A204.1 (cell line): ENCODE data around the gene FANCE.

ENCODE experiments used
- FAIRE-seq: peaks from 2 replicates; lab custom pipeline; 2012; peaks lifted over from hg19 to GRCh38; lab: Jason Lieb, UNC

FANCE gene, protein sequence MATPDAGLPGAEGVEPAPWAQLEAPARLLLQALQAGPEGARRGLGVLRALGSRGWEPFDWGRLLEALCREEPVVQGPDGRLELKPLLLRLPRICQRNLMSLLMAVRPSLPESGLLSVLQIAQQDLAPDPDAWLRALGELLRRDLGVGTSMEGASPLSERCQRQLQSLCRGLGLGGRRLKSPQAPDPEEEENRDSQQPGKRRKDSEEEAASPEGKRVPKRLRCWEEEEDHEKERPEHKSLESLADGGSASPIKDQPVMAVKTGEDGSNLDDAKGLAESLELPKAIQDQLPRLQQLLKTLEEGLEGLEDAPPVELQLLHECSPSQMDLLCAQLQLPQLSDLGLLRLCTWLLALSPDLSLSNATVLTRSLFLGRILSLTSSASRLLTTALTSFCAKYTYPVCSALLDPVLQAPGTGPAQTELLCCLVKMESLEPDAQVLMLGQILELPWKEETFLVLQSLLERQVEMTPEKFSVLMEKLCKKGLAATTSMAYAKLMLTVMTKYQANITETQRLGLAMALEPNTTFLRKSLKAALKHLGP

DNA sequence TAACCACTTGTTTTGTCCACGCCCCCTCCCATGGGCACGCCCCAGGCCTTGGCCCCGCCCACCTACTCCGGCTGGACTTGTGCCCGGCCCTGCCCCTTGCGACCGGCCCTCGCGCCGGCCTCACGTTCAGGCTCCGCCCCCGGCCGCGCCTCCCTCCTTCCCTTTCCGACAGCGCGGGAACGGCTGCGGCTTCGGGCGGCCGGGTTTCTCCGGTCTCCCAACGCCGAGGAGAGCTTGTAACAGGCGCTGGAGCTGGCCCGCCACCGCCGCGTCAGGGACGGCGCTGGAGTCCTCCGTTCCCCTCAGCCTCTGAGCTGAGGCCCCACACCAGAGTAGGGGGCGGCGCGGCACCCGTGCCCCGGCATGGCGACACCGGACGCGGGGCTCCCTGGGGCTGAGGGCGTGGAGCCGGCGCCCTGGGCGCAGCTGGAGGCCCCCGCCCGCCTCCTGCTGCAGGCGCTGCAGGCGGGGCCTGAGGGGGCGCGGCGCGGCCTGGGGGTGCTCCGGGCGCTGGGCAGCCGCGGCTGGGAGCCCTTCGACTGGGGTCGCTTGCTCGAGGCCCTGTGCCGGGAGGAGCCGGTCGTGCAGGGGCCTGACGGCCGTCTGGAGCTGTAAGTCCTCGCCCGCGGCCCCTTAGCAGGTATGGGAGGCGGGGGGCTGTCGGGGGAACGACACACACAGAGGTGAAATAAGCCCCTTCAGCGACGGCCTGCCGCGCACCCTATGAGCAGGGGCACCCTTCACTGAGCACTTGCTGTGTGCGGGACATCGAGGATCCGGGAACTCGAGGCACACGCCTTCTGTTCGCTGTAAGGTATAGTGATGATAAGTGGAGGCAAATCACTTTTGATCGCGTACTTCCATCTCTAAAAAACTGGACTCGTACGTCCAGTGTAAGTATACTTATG is at the start of gene FANCE:
Gene FANCE, plus strand, starts transcription at position 156 of the 908 bp plus-strand sequence. Its CDS starts 208 bp downstream, at position 364.
- FAIRE-seq, result no peak

DNA sequence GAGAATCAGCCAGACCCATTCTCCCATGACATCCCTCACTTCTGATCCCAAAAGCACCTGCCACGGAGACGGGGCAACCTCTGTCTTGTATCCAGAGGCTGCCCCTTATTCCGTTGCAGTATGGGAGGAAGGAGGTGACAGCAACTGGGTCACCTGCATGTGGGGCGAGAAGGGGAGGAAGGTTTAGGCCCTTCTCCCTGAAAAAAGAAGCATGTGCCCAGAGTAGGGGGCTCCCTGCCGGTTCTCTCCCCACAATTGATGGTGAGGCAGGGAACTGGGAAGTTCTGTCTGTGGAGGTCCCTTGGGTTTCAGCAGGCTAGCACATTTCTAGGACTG is 49.3 kb upstream of the FANCE start:
- no peak for FAIRE-seq

DNA sequence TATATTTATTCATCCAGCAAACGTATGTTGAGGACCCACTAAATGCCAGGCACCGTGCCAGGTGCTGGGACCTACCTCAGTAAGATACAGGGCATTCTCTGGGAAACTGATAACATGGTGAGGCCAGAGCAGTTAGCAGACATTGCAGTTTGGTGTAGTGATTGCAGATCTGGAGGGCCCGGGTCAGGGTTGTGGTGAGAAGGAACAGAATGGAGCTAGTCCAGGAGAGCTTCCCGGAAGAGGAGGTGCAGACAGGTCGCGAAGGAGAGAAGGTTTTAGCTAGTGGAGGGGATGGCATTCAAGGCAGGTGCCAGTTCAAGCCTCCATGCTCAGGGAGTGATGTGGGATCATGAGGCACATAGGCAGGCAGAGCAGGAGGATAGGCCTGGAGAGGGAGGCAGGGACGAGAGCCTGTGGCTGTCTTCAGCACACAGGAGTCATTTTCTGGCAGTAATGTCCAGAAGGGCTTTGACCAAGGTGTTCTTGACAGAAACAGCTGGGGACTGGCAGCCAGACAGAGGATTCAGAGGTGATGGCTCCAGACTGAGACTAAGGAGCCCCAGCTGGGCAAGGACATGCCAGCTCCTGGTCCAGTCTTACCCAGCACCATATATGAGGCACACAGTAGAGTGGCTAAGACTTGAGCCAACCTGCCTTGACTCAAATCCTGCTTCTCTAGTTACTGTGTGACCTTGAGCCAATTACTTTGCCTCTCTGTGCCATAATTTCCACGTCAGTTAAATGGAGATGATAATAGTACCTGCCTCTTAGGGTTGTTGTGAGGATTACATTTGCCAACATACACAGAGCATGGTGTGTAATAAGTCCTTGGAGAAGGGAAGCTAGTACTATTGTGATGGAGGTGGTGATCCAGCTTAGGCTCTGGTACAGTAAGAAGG is 48.3 kb upstream of the FANCE start:
- FAIRE-seq, result no peak

DNA sequence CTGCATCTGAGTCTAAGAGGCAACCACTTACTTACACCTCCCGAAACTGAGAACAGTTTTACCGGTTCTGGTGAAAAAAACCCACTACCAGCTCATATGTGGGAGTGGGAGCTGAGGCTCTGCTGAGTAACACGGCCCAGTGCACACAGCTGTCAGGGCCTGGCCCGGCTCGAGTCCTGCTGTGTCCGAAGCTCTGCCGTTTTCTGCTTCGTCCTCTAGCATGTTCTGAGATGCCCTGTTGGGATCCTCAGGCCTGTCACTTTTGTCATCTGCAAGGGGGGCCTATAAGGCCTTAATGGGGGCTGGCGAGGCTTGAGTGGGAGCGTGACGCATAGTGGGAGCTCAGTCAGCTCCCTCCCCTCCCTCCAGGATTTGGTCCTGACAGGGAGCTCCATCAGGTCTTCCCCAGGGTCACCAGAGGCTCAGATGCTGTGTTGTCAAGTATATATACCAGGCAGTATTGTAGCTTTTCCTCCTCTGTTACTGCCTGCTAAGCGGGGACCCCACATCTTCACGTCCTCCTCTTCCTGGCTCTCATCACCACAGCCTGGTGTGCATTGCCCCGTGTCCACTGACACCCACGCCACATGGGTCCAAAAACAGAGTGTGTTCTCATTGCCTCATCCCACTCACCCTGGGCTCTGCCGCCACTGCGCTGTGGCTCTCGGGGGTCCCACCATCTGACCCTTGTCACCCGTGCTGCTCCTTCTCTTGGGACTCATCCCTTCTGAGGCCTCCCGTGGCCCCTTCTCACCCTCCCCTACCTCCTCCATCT is 45.2 kb upstream of the FANCE start:
- FAIRE-seq, result no peak

DNA sequence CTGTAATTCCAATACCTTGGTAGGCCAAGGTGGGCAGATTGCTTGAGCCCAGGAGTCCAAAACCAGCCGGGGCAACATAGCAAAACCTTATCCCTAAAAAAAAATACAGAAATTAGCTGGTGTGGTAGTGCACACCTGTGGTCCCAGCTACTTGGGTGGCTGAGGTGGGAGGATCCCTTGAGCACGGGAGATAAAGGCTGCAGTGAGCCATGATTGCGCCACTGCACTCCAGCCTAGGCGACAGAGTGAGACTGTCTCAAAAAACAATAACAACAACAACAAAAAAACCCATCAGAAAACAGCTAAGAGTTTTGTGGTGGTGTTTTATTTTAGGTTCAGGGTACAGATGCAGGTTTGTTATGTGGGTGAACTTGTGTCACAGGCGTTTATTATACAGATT is 42.9 kb upstream of the FANCE start:
- FAIRE-seq, result no peak

DNA sequence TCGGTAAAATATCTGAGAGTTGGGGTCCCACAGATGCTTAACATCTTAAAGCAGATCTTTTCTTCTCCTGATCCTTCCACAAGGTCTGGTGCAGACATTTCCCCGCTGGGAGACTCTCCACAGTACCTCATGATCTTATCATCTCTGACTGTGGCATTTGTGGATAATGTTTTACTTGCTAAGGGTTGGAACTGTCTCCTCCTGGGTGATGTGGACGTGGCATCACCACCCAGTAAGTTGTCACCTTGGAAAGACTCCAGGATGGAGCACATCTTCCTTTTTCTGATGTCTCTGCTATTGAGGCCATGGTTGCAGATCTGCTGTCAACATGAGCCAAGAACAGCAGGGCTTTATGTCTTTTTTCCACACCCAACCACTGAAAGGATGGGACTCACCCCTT is 42.0 kb upstream of the FANCE start:
- FAIRE-seq, result no peak

DNA sequence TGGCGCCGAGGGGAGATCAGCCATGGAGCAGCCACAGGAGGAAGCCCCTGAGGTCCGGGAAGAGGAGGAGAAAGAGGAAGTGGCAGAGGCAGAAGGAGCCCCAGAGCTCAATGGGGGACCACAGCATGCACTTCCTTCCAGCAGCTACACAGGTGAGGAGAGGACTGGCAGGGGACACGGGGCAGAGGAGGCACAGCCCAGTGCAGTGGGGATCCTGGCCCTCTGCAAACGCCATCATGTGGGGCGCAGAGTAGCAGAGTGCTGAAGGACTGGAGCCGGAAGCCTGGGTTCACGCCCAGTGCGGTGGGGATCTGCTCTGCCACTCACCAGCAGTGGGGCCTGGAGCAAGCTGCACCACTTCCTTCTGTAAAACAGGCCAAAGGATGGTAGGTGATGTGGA is 41.1 kb upstream of the FANCE start:
- FAIRE-seq, result no peak

DNA sequence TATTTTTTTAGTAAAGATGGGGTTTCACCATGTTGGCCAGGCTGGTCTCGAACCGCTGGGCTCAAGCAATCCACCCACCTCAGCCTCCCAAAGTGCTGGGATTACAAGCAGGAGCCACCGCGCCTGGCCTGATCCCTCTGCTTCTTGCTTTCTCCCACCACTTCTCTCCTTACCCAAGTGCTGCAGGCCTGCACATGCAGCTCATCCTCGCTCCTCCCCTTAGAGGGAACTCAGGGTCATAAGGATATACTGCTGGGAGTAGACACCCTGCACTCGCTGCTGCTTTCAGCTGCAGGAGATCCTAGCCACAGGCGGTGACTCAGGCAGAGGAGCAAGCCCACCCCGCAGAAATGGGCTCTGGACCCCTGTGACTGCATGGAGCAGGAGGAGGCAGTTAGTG is 40.0 kb upstream of the FANCE start:
- no peak for FAIRE-seq

DNA sequence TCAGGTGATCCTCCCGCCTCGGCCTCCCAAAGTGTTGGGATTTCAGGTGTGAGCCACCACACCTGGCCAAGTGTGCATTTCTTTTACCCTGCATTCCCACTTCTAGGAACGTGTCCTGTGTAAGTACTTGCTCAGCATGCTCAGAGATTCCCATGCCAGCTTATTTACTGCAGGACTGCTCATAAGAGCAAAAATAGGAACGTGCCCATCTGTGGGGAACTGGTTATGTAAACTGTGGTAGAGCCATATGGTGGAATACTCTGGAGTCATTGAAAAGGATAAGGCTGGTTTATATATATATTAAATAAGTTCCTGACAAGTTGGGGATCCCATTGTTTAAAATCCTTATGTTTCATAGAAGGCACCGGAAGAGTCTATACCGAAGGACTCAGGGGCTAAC is 38.2 kb upstream of the FANCE start:
- FAIRE-seq, result no peak

DNA sequence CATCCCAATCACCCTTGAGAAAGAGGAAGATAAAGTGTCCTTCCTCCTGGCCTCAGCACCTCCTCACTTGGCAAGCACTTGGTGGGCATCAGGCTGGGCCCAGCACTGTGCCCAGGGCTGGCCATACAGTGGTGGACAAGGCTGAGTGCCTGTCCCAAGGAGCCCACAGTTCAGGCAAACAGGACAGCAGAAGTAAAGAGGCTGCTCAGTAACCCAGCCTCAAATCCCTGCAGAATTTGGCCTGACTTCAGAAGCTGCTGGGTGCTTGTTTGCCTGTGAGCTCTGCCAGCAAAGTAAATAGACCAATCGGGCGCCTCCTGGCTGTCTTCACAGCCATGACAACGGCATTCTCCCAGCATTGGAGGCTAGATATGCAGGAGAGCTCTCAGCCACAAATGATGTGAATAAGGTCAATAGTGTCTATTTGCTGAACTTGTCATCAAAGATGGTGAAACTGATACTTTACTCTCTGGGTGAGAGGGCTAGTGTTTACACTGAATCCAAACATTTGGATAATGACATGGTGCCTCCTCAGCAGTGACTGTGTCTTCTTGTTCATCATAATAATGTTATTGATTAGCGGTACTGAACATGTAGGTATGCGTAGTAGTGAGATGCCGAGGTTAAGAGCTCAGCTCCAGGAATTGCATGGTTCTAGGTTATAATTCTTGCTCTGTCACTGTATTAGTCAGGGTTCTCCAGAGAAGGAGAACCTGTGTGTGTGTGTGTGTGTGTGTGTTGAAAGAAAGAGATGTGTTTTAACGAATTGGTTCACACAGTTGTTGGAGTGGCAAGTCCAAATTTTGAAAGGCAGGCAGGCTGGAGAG is 36.9 kb upstream of the FANCE start:
- no peak for FAIRE-seq

DNA sequence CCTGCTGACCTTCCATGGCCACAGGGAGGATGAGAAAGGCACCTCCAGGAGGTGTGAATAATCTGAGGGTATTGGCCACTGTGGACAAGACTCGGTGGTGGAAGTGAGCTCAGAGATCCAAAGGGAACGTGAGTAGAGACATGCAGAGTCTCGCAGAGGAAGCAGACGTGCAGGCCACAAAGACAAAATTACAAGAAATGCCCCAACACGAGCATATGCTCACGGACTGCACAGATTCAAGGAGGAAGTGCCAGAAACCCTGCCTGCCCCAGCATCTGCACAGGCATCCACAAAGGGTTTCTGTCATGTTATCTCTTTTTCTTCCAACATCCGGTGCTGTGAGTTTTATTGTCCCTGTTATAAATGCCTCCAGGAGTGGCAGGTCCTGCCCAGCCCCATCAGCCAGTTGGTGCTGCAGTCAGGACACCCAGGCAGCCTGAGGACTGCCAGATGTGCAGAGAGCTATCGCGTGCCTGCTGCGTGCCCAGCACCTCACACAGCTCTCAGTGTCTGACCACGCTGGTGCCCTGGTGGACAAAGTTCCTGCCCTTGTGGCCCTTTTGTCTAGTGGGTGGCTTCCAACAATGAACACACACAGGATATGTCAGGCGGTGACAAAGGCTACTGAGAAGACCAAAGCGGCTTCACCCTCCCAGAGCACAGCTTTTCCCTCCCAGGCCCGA is 34.0 kb upstream of the FANCE start:
- no peak for FAIRE-seq

DNA sequence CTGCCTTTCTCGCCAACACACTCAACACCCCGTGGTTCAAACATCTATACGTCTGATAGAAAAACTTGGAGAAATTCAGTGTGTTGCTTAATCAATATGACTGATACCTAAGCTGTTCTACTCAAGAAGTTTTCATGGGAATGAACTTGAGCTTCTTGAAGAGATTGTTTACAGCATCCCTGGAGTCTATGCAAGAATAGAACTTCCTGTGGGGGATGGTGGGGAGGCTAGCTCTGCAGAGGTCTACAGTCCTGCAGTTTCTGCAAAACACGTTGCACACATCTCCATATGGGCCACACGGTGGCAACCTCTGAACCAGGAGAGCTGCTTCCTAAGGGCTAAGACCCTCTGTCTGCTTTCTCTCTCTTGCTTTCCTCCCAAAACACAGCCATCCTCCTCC is 32.7 kb upstream of the FANCE start:
- no peak for FAIRE-seq

DNA sequence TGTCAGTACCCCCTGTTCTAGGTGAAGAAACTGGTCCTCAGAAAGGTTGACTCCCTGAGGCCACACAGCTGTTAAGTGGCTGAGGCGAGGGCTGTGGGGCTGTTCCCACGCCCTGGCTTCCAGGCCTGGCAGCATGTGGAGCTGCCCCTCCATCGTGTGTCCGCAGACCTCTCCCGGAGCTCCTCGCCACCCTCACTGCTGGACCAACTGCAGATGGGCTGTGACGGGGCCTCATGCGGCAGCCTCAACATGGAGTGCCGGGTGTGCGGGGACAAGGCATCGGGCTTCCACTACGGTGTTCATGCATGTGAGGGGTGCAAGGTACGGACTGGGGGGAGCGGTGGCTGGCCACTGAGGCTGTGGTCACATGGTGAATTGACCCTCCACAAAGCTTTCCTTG is 32.2 kb upstream of the FANCE start:
- no peak for FAIRE-seq

DNA sequence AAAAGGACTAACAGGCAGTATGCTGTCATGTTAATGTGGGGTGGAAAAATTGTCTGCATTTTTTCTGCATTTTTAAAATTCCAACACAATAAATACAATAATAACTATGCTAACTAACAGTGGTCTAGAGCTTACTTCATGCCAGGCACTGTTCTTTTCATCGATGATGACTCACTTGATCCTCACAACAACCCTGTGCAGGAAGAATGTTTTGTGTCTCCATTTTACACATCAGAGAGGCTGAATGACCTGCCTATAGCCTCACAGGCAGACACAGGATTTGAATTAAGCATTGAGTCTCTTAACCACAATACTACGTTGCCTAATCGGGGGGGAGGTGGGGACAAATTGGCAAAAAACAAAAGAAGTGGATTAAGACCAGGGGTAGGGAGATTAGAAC is 26.9 kb upstream of the FANCE start:
- no peak for FAIRE-seq

DNA sequence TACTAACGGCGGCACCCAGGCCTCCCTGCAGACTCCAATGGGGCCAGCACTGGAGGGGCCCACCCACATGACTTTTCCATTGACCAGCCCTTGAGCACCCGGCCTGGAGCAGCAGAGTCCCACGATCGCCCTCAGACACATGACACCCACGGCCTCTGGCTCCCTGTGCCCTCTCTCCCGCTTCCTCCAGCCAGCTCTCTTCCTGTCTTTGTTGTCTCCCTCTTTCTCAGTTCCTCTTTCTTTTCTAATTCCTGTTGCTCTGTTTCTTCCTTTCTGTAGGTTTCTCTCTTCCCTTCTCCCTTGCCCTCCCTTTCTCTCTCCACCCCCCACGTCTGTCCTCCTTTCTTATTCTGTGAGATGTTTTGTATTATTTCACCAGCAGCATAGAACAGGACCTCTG is 26.1 kb upstream of the FANCE start:
- FAIRE-seq, result no peak

DNA sequence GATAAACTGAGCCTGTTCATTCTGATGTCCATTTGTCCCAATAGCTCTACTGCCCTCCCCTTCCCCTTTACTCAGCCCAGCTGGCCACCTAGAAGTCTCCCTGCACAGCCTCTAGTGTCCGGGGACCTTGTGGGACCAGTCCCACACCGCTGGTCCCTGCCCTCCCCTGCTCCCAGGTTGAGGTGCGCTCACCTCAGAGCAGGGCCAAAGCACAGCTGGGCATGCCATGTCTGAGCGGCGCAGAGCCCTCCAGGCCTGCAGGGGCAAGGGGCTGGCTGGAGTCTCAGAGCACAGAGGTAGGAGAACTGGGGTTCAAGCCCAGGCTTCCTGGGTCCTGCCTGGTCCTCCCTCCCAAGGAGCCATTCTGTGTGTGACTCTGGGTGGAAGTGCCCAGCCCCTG is 24.7 kb upstream of the FANCE start:
- FAIRE-seq, result no peak

DNA sequence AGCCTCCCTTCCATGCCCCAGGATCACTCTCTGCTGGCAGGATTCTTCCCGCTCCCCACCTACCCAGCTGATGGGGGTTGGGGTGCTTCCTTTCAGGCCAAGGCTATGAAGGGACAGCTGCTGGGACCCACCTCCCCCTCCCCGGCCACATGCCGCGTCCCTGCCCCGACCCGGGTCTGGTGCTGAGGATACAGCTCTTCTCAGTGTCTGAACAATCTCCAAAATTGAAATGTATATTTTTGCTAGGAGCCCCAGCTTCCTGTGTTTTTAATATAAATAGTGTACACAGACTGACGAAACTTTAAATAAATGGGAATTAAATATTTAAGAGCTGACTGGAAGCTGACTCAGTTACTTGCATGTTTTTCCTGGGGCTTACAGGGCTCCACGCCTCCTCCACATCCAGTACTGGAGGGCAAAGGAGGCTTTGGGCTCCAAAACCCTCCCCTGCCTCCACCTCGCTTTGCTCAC is 24.3 kb upstream of the FANCE start:
- FAIRE-seq, result no peak

DNA sequence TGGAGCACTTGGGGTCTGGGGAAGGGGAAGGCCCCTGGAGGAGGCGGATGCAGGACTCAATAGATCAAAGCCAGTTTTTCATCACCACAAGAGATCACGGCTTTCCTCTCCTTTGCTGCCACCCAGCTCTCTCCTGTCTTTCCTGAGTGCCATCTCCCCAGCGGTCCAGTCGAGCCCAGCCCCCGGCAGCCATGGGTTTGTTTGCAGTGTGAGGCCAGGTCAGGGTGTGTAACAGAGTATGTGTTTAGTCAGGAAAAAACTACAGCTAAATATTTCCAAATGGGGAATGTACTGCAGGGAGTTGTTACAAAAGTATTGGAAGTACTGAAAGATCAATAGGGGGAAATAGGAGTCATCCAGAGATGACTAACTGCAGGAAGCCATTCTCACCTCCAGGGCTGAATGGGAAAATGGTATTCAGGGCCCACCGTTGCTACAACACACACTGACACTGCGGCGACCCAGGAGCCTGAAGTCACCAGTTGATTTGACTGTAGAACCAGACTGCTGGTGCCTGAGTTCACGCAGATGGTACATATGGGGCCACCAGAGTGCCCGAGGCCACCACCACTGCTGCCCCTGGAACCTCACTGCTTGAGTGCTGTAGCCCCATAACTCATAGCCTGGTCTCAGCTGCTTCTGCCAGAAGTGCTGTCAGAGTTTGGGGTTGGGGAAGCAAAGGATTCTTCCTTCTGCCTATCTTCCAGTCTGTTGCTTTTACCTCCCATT is 23.6 kb upstream of the FANCE start:
- no peak for FAIRE-seq

DNA sequence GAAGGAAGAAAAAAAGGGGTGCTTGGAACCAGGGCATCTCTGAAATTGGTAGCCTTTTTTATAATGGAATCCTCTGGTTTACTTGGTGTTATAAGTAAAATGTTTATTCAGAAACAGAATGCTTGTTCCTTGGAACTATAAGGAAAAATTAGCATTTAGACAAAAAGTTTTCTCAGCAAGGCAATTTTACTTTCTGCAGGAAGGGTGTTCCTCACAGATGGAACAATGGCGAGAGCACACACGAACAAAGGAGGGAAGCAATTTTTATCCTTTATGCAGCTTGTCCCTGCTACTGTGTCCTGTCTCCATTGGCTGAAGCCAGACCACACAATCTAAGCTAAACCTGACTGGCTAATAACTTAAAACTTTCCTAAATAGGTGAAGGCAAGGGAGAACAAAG is 22.7 kb upstream of the FANCE start:
- FAIRE-seq, result no peak
